Thyroid gland (tissue), 4 donors: ENCODE measurements around the gene ZNF865.
A peak's percentile ranks its signal among the peaks of the same experiment; 100 is the strongest.

ENCODE experiments used
- POLR2A ChIP-seq, 2 donors: fragments of 450-650 bp; IDR thresholded peaks; one replicate each; pipeline ENCODE4 v1.6.1; 2017; ENCODE audit warnings: antibody characterized with exemption in 2 of 2, mild to moderate bottlenecking in 2 of 2, moderate library complexity in 1 of 2
- TF ChIP-seq, protein P1 (sequence below), 6 experiments: fragments of 200-600 bp in 3 of 6; fragments of 450-650 bp in 3 of 6; sonication (generic) in 3 of 6; IDR thresholded peaks; one replicate each; pipeline ENCODE4 v1.5.1; 2016 to 2019; ENCODE audit warnings: antibody characterized with exemption in 6 of 6, mild to moderate bottlenecking in 2 of 6, inconsistent platforms in 1 of 6, moderate library complexity in 1 of 6

DNA sequence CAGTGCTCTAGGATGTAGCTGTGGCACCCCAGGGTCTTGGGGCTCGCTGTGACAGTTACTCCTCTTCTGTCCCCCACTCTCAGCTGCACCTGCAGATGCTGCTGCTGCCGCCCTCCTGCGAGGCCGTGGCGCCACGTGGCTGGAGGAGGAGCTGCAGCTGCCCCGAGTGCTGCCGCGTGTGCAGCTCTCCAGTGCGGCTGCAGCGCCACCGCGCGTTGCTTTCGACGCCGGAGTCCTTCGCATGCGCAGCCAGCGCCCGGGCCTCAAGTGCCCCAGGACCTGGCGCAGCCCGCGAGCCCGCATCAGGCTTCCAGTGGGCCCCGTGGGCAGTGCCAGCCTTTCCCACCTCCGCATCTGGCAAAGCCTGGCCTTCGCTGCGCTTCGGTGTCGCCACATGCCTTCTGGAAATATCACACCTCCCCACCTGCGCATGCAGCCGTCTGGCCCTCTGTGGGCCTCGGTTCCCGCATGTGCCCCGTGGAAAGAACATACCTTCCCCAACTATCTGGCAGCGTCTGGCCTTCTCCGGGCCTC, 34.7 kb downstream of the ZNF865 start:
- TF ChIP-seq, protein P1, sequence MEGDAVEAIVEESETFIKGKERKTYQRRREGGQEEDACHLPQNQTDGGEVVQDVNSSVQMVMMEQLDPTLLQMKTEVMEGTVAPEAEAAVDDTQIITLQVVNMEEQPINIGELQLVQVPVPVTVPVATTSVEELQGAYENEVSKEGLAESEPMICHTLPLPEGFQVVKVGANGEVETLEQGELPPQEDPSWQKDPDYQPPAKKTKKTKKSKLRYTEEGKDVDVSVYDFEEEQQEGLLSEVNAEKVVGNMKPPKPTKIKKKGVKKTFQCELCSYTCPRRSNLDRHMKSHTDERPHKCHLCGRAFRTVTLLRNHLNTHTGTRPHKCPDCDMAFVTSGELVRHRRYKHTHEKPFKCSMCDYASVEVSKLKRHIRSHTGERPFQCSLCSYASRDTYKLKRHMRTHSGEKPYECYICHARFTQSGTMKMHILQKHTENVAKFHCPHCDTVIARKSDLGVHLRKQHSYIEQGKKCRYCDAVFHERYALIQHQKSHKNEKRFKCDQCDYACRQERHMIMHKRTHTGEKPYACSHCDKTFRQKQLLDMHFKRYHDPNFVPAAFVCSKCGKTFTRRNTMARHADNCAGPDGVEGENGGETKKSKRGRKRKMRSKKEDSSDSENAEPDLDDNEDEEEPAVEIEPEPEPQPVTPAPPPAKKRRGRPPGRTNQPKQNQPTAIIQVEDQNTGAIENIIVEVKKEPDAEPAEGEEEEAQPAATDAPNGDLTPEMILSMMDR (IDR thresholded peaks at IDR 0.05) = peak in 5 of 6 experiments; percentile 13 to 59 (median 54)
- TF ChIP-seq POLR2A (IDR thresholded peaks at IDR 0.05) = no peak
